HepG2 (cell line): ENCODE measurements around the gene CDK14. TPM values are rescaled to one million over a fixed set of nuclear protein-coding genes. Genes with fewer than 3 reads are reported as not detected.

Source experiments
- ATAC-seq: fragments of 200-7000 bp; cut with Tn5 transposase; 3 replicates; pipeline ENCODE4 v1.9.1; 2020; ENCODE audit warnings: mild to moderate bottlenecking, moderate library complexity
- BruUV-seq: library from RNA; stranded (reverse); fragments of 400-500 nt; replicated peaks from 2 replicates; lab custom pipeline; 2021; lab: Mats Ljungman, UMichigan
- CTCF ChIA-PET: fragments of 300-600 bp; formaldehyde crosslinking; extraction: SDS; loops from one replicate; lab custom pipeline; 2021; ENCODE audit warnings: low total read pairs, inconsistent platforms, low intra/inter-chr PET ratio; lab: Yijun Ruan, JAX
- POLR2A ChIA-PET: fragments of 350-600 bp; sonication (Branson Sonifier 250); formaldehyde crosslinking; loops from one replicate; lab custom pipeline; 2020; ENCODE audit warnings: antibody characterized with exemption, inconsistent platforms; lab: Yijun Ruan, JAX
- DNase-seq: peaks from one replicate; pipeline ENCODE4 v3.0.0-alpha.2; 2015; ENCODE audit warnings: low spot score
- FAIRE-seq: peaks from 3 replicates; lab custom pipeline; 2011; peaks lifted over from hg19 to GRCh38; lab: Jason Lieb, UNC
- H2AFZ ChIP-seq: one replicate; pipeline ENCODE4 v1.6.1; 2011; ENCODE audit warnings: low read length, inconsistent platforms
- H3K27ac ChIP-seq: fragments of 300-600 bp; 3 replicates; pipeline ENCODE4 v1.8.0; 2011; ENCODE audit warnings: mixed run types, mild to moderate bottlenecking, mixed read lengths, low read length, inconsistent platforms; ENCODE audit not compliant: insufficient read depth; ENCODE audit errors: extremely low read length
- H3K27me3 ChIP-seq, 2 experiments: fragments of 200-600 bp in 1 of 2; 2 replicates in 1 of 2; 3 replicates in 1 of 2; pipeline versions ENCODE4 v1.6.0 to v1.8.0; 2011; ENCODE audit warnings: low read length in 2 of 2, mild to moderate bottlenecking in 2 of 2, moderate library complexity in 2 of 2, inconsistent platforms in 1 of 2; ENCODE audit not compliant: insufficient read depth in 2 of 2, control insufficient read depth in 1 of 2
- H3K36me3 ChIP-seq, 2 experiments: fragments of 200-600 bp in 1 of 2; replicated peaks in 1 of 2; 2 replicates in 1 of 2; 3 replicates in 1 of 2; pipeline versions ENCODE4 v1.5.1 to v1.8.0; 2011; ENCODE audit warnings: low read length in 2 of 2, inconsistent platforms in 1 of 2; ENCODE audit not compliant: insufficient read depth in 2 of 2, control insufficient read depth in 1 of 2
- H3K4me1 ChIP-seq: 2 replicates; pipeline ENCODE4 v1.5.1; 2012; ENCODE audit warnings: low read length, inconsistent platforms; ENCODE audit not compliant: insufficient read depth
- H3K4me2 ChIP-seq: 2 replicates; pipeline ENCODE4 v1.6.0; 2011; ENCODE audit warnings: low read depth, low read length, inconsistent platforms
- H3K4me3 ChIP-seq, 3 experiments: fragments of 200-600 bp in 1 of 3; sonication (generic), shearing (Covaris generic) in 1 of 3; replicated peaks in 1 of 3; 2 replicates each; pipeline ENCODE4 v1.5.1; 2011 to 2016; ENCODE audit warnings: low read length in 3 of 3, inconsistent platforms in 2 of 3, low read depth in 2 of 3, mild to moderate bottlenecking in 2 of 3, control low read depth in 1 of 3, mixed read lengths in 1 of 3; ENCODE audit not compliant: insufficient read depth in 1 of 3
- H3K79me2 ChIP-seq: one replicate; pipeline ENCODE4 v1.6.1; 2011; ENCODE audit warnings: low read length, inconsistent platforms; ENCODE audit not compliant: insufficient read depth
- H3K9ac ChIP-seq: 2 replicates; pipeline ENCODE4 v1.6.0; 2011; ENCODE audit warnings: mild to moderate bottlenecking, low read depth, low read length, inconsistent platforms; ENCODE audit not compliant: insufficient read depth
- H3K9me3 ChIP-seq: 2 replicates; pipeline ENCODE4 v1.5.1; 2012; ENCODE audit warnings: mild to moderate bottlenecking, low read length
- H4K20me1 ChIP-seq: 2 replicates; pipeline ENCODE4 v1.6.0; 2011; ENCODE audit warnings: inconsistent platforms, mild to moderate bottlenecking, low read length, moderate library complexity; ENCODE audit not compliant: insufficient read depth
- CCDC6 ChIP-seq: sonication (generic); formaldehyde crosslinking; IDR thresholded peaks from 2 replicates; pipeline ENCODE4 v1.8.1; 2022; ENCODE audit warnings: mild to moderate bottlenecking, missing genetic modification reagents, moderate library complexity
- JUNB ChIP-seq: sonication (generic); formaldehyde crosslinking; IDR thresholded peaks from 2 replicates; pipeline ENCODE4 v1.8.0; 2022; ENCODE audit warnings: missing genetic modification reagents, mild to moderate bottlenecking, borderline replicate concordance
- TRIM24 ChIP-seq: sonication (generic); formaldehyde crosslinking; IDR thresholded peaks from 2 replicates; pipeline ENCODE4 v1.8.0; 2022; ENCODE audit warnings: mild to moderate bottlenecking, missing genetic modification reagents
- WIZ ChIP-seq: sonication (generic); formaldehyde crosslinking; IDR thresholded peaks from 2 replicates; pipeline ENCODE4 v1.5.1; 2020; ENCODE audit warnings: mild to moderate bottlenecking, missing genetic modification reagents
- ZBTB25 ChIP-seq: IDR thresholded peaks from 2 replicates; pipeline ENCODE4 v1.6.1; 2018; ENCODE audit warnings: missing genetic modification reagents
- ZNF792 ChIP-seq: IDR thresholded peaks from 2 replicates; pipeline ENCODE4 v1.6.1; 2016
- WGBS: methylation state at CpG from one replicate; pipeline ENCODE4 v1.1.6; 2017; ENCODE audit warnings: low lambda C conversion rate; 5-methylcytosine and 5-hydroxymethylcytosine counted together
- in situ Hi-C: cut with HindIII; loops from 2 replicates; pipeline ENCODE4 v1.10.0; 2017; ENCODE audit warnings: low pct_unique_long_range_greater_than_20kb; ENCODE audit not compliant: extremely low pct_ligation_motif_present
- intact Hi-C: fragments of 100-400 bp; cut with micrococcal nuclease; formaldehyde crosslinking; loops from one replicate; pipeline ENCODE4 v1.10.0; 2022; ENCODE audit not compliant: unreplicated experiment
- polyA plus RNA-seq, 8 experiments: library from polyadenylated mRNA; depleted of rRNA in 3 of 8; stranded (reverse) in 7 of 8; unstranded in 1 of 8; fragments of >200 nt; fragmentation: Illumina TruSeq in 4 of 8; extraction: Trizol in 4 of 8; gene quantifications; 2 replicates each; pipeline versions ENCODE4 v1.2.1 to v1.2.3, GENCODE V29; 2011 to 2016; ENCODE audit warnings: low read depth in 4 of 8, missing spikeins in 1 of 8, mixed read lengths in 1 of 8; ENCODE audit not compliant: insufficient read depth in 1 of 8
- total RNA-seq, 5 experiments: library from RNA; depleted of rRNA; stranded (reverse); fragments of >200 nt; fragmentation: Illumina TruSeq; extraction: Trizol; gene quantifications; 2 replicates each; pipeline ENCODE4 v1.2.3, GENCODE V29; 2016; ENCODE audit warnings: low read depth in 1 of 5
- TF ChIP-seq, protein P1 (sequence below): sonication (generic); formaldehyde crosslinking; IDR thresholded peaks from 2 replicates; pipeline ENCODE4 v1.5.0; 2020; ENCODE audit warnings: missing genetic modification reagents
- TF ChIP-seq, protein P2 (sequence below): sonication (generic); formaldehyde crosslinking; IDR thresholded peaks from 2 replicates; pipeline ENCODE4 v1.4.0; 2020; ENCODE audit warnings: missing genetic modification reagents

Gene CDK14
- total and polyA plus RNA-seq, 2 of the 13 experiments (the other 11 are each of a cell fraction or from before 2014, with no cell fraction given): 0.26 to 0.71 TPM

- no peak for TF ChIP-seq ZBTB25 (CRISPR knock-in tag)
- TF ChIP-seq, all 625 proteins: peak for 0
These were observed 26.5 kb downstream of the CDK14 start (continued) for GRCh38 chr7:90622670-90623069.

- no peak overlapping the region for H3K4me2 ChIP-seq
- H4K20me1 ChIP-seq: no peaks in the 10 kb centered on the region
- no peaks in the 10 kb centered on the region for H3K36me3 ChIP-seq
- POLR2A ChIA-PET: no interaction called here
- H2AFZ ChIP-seq: no peak overlapping the region
- no peak overlapping the region for H3K9ac ChIP-seq
- DNase-seq: no peak
- intact Hi-C loops (no loop called here), in situ Hi-C loops (no loop called here)
- H3K27ac ChIP-seq: no peak overlapping the region
- ATAC-seq: no peak
- TF ChIP-seq, protein P1, sequence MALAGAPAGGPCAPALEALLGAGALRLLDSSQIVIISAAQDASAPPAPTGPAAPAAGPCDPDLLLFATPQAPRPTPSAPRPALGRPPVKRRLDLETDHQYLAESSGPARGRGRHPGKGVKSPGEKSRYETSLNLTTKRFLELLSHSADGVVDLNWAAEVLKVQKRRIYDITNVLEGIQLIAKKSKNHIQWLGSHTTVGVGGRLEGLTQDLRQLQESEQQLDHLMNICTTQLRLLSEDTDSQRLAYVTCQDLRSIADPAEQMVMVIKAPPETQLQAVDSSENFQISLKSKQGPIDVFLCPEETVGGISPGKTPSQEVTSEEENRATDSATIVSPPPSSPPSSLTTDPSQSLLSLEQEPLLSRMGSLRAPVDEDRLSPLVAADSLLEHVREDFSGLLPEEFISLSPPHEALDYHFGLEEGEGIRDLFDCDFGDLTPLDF: no peak
- TF ChIP-seq CCDC6 (CRISPR knock-in tag): no peak
- TF ChIP-seq ZNF792 (CRISPR knock-in tag): no peak
- no peak for TF ChIP-seq JUNB (CRISPR knock-in tag)
- TF ChIP-seq WIZ: no peak
- TF ChIP-seq, protein P2, sequence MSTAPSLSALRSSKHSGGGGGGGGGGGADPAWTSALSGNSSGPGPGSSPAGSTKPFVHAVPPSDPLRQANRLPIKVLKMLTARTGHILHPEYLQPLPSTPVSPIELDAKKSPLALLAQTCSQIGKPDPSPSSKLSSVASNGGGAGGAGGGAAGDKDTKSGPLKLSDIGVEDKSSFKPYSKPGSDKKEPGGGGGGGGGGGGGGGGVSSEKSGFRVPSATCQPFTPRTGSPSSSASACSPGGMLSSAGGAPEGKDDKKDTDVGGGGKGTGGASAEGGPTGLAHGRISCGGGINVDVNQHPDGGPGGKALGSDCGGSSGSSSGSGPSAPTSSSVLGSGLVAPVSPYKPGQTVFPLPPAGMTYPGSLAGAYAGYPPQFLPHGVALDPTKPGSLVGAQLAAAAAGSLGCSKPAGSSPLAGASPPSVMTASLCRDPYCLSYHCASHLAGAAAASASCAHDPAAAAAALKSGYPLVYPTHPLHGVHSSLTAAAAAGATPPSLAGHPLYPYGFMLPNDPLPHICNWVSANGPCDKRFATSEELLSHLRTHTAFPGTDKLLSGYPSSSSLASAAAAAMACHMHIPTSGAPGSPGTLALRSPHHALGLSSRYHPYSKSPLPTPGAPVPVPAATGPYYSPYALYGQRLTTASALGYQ: no peak
- no peak for TF ChIP-seq TRIM24
- FAIRE-seq: no peak
- no TSS peak for BruUV-seq
- no peaks in the 10 kb centered on the region for H3K27me3 ChIP-seq
- no peaks in the 10 kb centered on the region for H3K79me2 ChIP-seq
- no peaks in the 10 kb centered on the region for H3K9me3 ChIP-seq
- H3K4me1 ChIP-seq: no peaks in the 10 kb centered on the region
- 3% methylated on average over 2 of the region's 5 CpGs for WGBS
- CTCF ChIA-PET: no interaction called here
- H3K4me3 ChIP-seq: no peak overlapping the region
These were observed 28.2 kb downstream of the CDK14 start for GRCh38 chr7:90624225-90624911.
